Naive B cell (primary cell): ENCODE data around the gene KANSL1. TPM values are rescaled to one million over a fixed set of nuclear protein-coding genes. Genes with fewer than 3 reads are reported as not detected.

ENCODE experiments used
- ATAC-seq, 2 donors: fragments of 150-1000 bp; cut with Tn5 transposase; 2 replicates each; pipeline ENCODE4 v1.10.0; 2021; ENCODE audit warnings: low read depth in 2 of 2, mild to moderate bottlenecking in 2 of 2, moderate library complexity in 2 of 2
- DNase-seq: peaks from one replicate; pipeline ENCODE4 v3.0.0; 2022
- H3K27ac Mint-ChIP-seq, 6 donors: one replicate each; pipeline ENCODE4 v1.8.0; 2020 to 2022; ENCODE audit warnings: mild to moderate bottlenecking in 6 of 6, mixed read lengths in 6 of 6, moderate library complexity in 5 of 6, inconsistent platforms in 2 of 6
- H3K27me3 Mint-ChIP-seq, 3 donors: one replicate each; pipeline ENCODE4 v1.8.0; 2021 to 2022; ENCODE audit warnings: mixed read lengths in 3 of 3, mild to moderate bottlenecking in 1 of 3
- H3K36me3 Mint-ChIP-seq, 2 donors: one replicate each; pipeline ENCODE4 v1.8.0; 2020 to 2022; ENCODE audit warnings: mixed read lengths in 2 of 2, inconsistent platforms in 1 of 2, mild to moderate bottlenecking in 1 of 2
- H3K4me1 Mint-ChIP-seq, 3 donors: one replicate each; pipeline ENCODE4 v1.8.0; 2020 to 2022; ENCODE audit warnings: mixed read lengths in 3 of 3, inconsistent platforms in 1 of 3, mild to moderate bottlenecking in 1 of 3, moderate library complexity in 1 of 3
- H3K4me3 Mint-ChIP-seq, 8 donors: one replicate each; pipeline ENCODE4 v1.8.0; 2020 to 2022; ENCODE audit warnings: mild to moderate bottlenecking in 8 of 8, mixed read lengths in 8 of 8, moderate library complexity in 8 of 8, inconsistent platforms in 2 of 8
- H3K9me3 Mint-ChIP-seq, 7 donors: one replicate each; pipeline ENCODE4 v1.8.0; 2020 to 2022; ENCODE audit warnings: mixed read lengths in 7 of 7, mild to moderate bottlenecking in 5 of 7, inconsistent platforms in 2 of 7, moderate library complexity in 1 of 7
- polyA plus RNA-seq, 6 donors: library from polyadenylated mRNA; unstranded; fragments of 300-500 nt; fragmentation: Illumina TruSeq; gene quantifications; one replicate each; pipeline ENCODE4 v1.2.3, GENCODE V29; 2021; ENCODE audit warnings: low read depth in 6 of 6

KANSL1 gene
- polyA plus RNA-seq, 6 donors from 2014 or later = 5.8 to 27.5 (median 16.5) TPM

GRCh38 chr17:46056800-46057304 lies 136.4 kb downstream of the KANSL1 start:
- peaks cover 5 to 9% (median 9%) of the 10 kb centered on the region in 3 donors for H3K4me1 Mint-ChIP-seq
- peak overlapping the region in 2 of 6 donors; percentile 26 to 44 for H3K27ac Mint-ChIP-seq
- no peak overlapping the region for H3K4me3 Mint-ChIP-seq
- peaks cover 0 to 8% of the 10 kb centered on the region in 2 donors for H3K36me3 Mint-ChIP-seq
- no peak for ATAC-seq
- DNase-seq = no peak
- H3K27me3 Mint-ChIP-seq = no peaks in the 10 kb centered on the region
- no peaks in the 10 kb centered on the region for H3K9me3 Mint-ChIP-seq

GRCh38 chr17:46053911-46054534 lies 139.2 kb downstream of the KANSL1 start:
- Mint-ChIP-seq H3K27me3 (no peaks in the 10 kb centered on the region), H3K27ac (peak overlapping the region in 3 of 6 donors; percentile 3 to 27 (median 24)), H3K4me1 (peaks cover 5 to 12% (median 9%) of the 10 kb centered on the region in 3 donors), H3K4me3 (no peak overlapping the region), H3K9me3 (no peaks in the 10 kb centered on the region), H3K36me3 (peaks cover 5 to 8% of the 10 kb centered on the region in 2 donors)
- ATAC-seq (no peak), DNase-seq (no peak)

DNA sequence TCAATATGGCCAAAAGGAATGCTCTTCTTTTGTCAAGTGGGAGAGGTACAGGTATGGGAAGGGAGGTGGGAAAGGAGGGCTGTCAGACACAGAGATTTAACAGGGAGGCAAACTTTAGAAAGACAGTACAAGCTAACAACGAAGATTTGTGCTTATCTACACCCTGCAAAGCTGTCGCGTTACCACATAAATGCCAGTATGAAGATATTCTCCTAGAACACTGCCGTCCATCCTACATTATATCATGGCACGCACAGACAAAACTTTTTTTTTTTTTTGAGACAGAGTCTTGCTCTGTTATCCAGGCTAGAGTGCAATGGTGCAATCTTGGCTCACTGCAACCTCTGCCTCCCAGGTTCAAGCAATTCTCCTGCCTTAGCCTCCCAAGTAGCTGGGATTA lies 143.6 kb downstream of the KANSL1 start:
- Mint-ChIP-seq H3K27ac (no peak overlapping the region), H3K36me3 (peaks cover 5 to 7% of the 10 kb centered on the region in 2 donors), H3K4me3 (no peak overlapping the region), H3K4me1 (peaks cover 5 to 18% (median 11%) of the 10 kb centered on the region in 3 donors), H3K27me3 (no peaks in the 10 kb centered on the region), H3K9me3 (no peaks in the 10 kb centered on the region)
- DNase-seq = no peak
- no peak for ATAC-seq

DNA sequence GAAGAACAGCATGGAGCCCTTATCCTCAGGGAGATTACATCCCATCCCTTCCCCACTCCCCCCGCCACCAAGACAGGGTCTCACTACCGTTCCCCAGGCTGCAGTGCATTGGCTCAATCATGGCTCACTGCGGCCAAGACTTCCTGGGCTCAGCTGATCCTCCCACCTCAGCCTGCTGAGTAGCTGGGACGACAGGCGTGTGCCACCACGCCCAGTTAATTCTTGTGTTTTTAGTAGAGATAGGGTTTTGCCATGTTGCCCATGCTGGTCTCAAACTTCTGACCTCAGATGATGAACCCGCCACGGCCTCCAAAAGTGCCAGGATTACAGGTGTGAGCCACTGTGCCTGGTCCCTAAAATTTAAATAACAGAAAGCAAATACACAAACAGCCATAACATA lies 145.4 kb downstream of the KANSL1 start:
- ATAC-seq (no peak), DNase-seq (no peak)
- peak overlapping the region in 1 of 6 donors; percentile 88 for H3K27ac Mint-ChIP-seq
- no peaks in the 10 kb centered on the region for H3K9me3 Mint-ChIP-seq
- no peak overlapping the region for H3K4me3 Mint-ChIP-seq
- no peaks in the 10 kb centered on the region for H3K27me3 Mint-ChIP-seq
- H3K36me3 Mint-ChIP-seq = peaks cover 0 to 5% of the 10 kb centered on the region in 2 donors
- H3K4me1 Mint-ChIP-seq = peaks cover 9 to 29% (median 11%) of the 10 kb centered on the region in 3 donors

- no peak for ATAC-seq
- no peak for DNase-seq
- H3K27ac Mint-ChIP-seq = peak overlapping the region in 1 of 6 donors; percentile 24
- no peaks in the 10 kb centered on the region for H3K27me3 Mint-ChIP-seq
- H3K4me3 Mint-ChIP-seq = no peak overlapping the region
- no peaks in the 10 kb centered on the region for H3K9me3 Mint-ChIP-seq
- H3K36me3 Mint-ChIP-seq = peaks cover 0 to 5% of the 10 kb centered on the region in 2 donors
- H3K4me1 Mint-ChIP-seq = peaks cover 9 to 29% (median 11%) of the 10 kb centered on the region in 3 donors
These were observed 145.8 kb downstream of the KANSL1 start for GRCh38 chr17:46047398-46047797.

DNA sequence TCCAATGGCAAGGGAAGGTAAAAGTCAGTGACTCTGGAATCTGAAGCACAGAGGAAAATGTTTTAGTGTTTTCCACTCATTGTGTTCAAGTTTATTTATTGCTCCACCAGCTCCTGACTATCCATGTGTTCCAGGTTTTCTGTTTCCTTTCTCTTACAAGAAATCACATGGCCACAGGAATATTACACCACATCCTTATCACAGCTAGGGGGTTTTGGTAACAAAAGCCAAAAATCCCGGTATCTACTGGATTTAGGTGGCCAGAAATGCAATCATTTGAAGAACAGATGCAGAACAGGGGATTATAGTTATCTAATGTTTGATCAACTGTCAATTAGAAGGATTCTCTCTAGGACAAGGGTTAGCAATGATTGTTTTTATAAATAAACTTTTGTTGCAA lies 146.3 kb downstream of the KANSL1 start:
- Mint-ChIP-seq H3K4me3 (no peak overlapping the region), H3K27ac (no peak overlapping the region), H3K36me3 (peaks cover 0 to 5% of the 10 kb centered on the region in 2 donors), H3K4me1 (peaks cover 9 to 26% (median 11%) of the 10 kb centered on the region in 3 donors), H3K9me3 (no peaks in the 10 kb centered on the region), H3K27me3 (no peaks in the 10 kb centered on the region)
- no peak for DNase-seq
- no peak for ATAC-seq

DNA sequence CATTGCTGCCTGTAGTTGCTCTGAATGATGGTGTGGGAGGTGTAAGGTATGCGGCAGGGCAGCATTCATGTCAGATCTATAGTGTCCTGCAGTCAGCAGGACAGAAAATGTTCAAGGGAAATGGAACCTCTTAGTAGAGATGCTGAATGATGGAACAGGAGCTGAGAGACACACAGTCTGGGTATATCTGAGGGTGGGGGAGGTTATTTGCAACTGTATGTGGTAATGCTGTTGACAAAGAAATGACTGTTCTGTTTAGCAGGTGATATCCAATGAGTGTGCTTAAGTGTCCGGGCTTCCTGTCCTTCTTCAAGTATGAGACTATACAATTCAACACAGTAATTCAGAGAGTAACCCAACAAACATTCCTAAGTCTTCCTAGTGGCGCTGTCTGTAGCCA lies 147.6 kb downstream of the KANSL1 start:
- H3K27ac Mint-ChIP-seq = peak overlapping the region in 4 of 6 donors; percentile 2 to 21 (median 12)

GRCh38 chr17:46044989-46045388 lies 148.2 kb downstream of the KANSL1 start:
- Mint-ChIP-seq H3K9me3 (no peaks in the 10 kb centered on the region), H3K36me3 (peaks cover 0 to 4% of the 10 kb centered on the region in 2 donors), H3K4me3 (no peak overlapping the region), H3K27me3 (no peaks in the 10 kb centered on the region), H3K4me1 (peaks cover 9 to 21% (median 11%) of the 10 kb centered on the region in 3 donors), H3K27ac (peak overlapping the region in 4 of 6 donors; percentile 2 to 87 (median 38))
- DNase-seq (no peak), ATAC-seq (no peak)

More for the DNA sequence above, 147.6 kb downstream of the KANSL1 start:
- Mint-ChIP-seq H3K27me3 (no peaks in the 10 kb centered on the region), H3K36me3 (peaks cover 0 to 2% of the 10 kb centered on the region in 2 donors), H3K9me3 (no peaks in the 10 kb centered on the region), H3K4me3 (no peak overlapping the region), H3K4me1 (peaks cover 9 to 21% (median 11%) of the 10 kb centered on the region in 3 donors)
- DNase-seq (no peak), ATAC-seq (no peak)

- Mint-ChIP-seq H3K4me3 (no peak overlapping the region), H3K36me3 (peaks cover 0 to 4% of the 10 kb centered on the region in 2 donors), H3K9me3 (no peaks in the 10 kb centered on the region), H3K27me3 (no peaks in the 10 kb centered on the region), H3K4me1 (peaks cover 9 to 21% (median 11%) of the 10 kb centered on the region in 3 donors), H3K27ac (peak overlapping the region in 4 of 6 donors; percentile 31 to 94 (median 67))
- DNase-seq (peak; percentile 24), ATAC-seq (peak; percentile 43 to 50)
These were observed 148.8 kb downstream of the KANSL1 start for GRCh38 chr17:46044286-46044928.

GRCh38 chr17:46043606-46044005 lies 149.6 kb downstream of the KANSL1 start:
- Mint-ChIP-seq H3K36me3 (peaks cover 1 to 4% of the 10 kb centered on the region in 2 donors), H3K4me3 (no peak overlapping the region), H3K9me3 (no peaks in the 10 kb centered on the region), H3K27ac (peak overlapping the region in 2 of 6 donors; percentile 39 to 55), H3K27me3 (no peaks in the 10 kb centered on the region), H3K4me1 (peaks cover 9 to 21% (median 11%) of the 10 kb centered on the region in 3 donors)
- ATAC-seq (no peak), DNase-seq (no peak)

DNA sequence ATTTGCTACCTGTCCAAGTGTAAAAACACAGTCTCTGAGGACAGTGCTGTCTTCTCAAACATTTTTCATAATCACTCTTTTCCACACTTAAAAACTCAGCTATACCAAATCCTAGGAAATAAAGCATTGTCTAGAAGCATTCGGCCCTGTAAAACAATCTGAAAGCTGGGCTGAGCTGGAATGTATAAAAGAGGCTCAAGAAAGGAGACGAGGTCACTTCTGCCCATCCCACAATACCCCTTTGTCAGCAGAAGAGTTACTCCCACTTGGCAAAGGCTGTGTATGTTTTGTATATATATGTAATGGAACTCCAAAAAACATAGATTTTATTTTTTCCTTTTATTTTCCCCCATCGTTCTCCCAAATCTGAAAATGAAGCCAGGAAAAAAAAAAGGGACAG lies 150.3 kb downstream of the KANSL1 start:
- Mint-ChIP-seq H3K4me1 (peaks cover 11 to 21% (median 15%) of the 10 kb centered on the region in 3 donors), H3K9me3 (no peaks in the 10 kb centered on the region), H3K27ac (no peak overlapping the region), H3K36me3 (peaks cover 8 to 10% of the 10 kb centered on the region in 2 donors), H3K27me3 (no peaks in the 10 kb centered on the region), H3K4me3 (no peak overlapping the region)
- no peak for ATAC-seq
- DNase-seq = no peak

DNA sequence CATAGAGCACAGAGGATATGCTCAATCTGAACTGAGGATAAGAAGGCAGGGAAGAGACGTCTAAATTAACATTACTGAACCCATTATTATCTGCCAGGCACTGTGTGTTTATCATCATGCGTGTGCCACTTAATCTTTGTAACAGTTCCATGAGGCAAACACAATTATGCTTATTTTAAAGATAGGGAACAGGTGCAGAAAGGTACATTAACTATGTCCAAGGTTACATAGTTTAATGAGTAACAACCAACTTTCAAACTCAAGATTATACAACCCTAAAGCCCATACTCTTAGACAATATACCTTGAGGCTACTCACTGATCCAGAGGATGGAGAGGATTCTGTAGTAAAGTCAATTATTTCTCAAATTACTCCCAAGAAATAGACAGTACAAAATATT lies 151.0 kb downstream of the KANSL1 start:
- no peak for ATAC-seq
- no peak overlapping the region for H3K4me3 Mint-ChIP-seq
- H3K27me3 Mint-ChIP-seq = no peaks in the 10 kb centered on the region
- no peaks in the 10 kb centered on the region for H3K9me3 Mint-ChIP-seq
- no peak for DNase-seq
- H3K27ac Mint-ChIP-seq = no peak overlapping the region
- peaks cover 11 to 21% (median 16%) of the 10 kb centered on the region in 3 donors for H3K4me1 Mint-ChIP-seq
- H3K36me3 Mint-ChIP-seq = peaks cover 12% of the 10 kb centered on the region in 2 donors

DNA sequence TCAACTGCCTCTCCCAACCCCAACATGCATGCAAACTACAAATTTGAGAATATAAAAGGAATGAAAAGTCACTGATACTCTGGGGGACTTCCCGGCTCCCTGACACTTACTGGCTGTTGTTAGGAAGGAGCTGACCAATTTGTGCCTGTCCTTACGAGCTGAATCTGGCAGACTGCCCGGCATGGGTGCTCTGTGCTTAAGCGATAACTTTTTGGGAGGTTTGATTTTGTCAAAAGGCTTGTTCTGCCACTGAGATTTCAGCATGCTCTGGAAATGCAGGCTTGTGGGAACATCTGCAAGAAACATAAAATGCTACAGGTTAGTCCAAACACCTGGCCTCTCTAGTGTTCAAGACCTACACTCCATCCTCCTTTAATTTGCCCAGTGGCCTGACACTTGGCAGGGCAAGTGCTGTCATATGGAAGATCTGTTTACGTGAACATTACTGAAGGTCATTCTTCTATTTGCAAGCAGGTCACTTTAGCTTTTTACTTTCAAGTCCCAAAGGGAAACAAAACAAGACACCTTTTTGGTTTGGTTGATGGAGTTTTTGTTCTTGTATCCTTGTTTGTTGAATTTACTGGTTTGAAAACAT lies 153.5 kb downstream of the KANSL1 start:
- no peak overlapping the region for H3K4me3 Mint-ChIP-seq
- H3K4me1 Mint-ChIP-seq = peaks cover 11 to 12% (median 11%) of the 10 kb centered on the region in 3 donors

More for the DNA sequence above, 153.5 kb downstream of the KANSL1 start:
- peaks cover 12 to 15% of the 10 kb centered on the region in 2 donors for H3K36me3 Mint-ChIP-seq
- no peak for DNase-seq
- H3K27ac Mint-ChIP-seq = peak overlapping the region in 1 of 6 donors; percentile 24
- ATAC-seq = no peak
- H3K27me3 Mint-ChIP-seq = no peaks in the 10 kb centered on the region
- no peaks in the 10 kb centered on the region for H3K9me3 Mint-ChIP-seq
